HG03159 (cell line): ENCODE measurements around the gene MAML2.

Experiments used
- ATAC-seq: cut with Tn5 transposase; IDR thresholded peaks from one replicate; pipeline ENCODE4 v1.9.1; 2021; ENCODE audit warnings: mild to moderate bottlenecking, moderate library complexity; ENCODE audit not compliant: unreplicated experiment

Gene MAML2

GRCh38 chr11:96162816-96163499 is 180.0 kb downstream of the MAML2 start:
- ATAC-seq, result no peak

GRCh38 chr11:96161307-96162089 is 181.5 kb downstream of the MAML2 start:
- no peak for ATAC-seq

GRCh38 chr11:96160732-96161306 is 182.2 kb downstream of the MAML2 start:
- no peak for ATAC-seq

DNA sequence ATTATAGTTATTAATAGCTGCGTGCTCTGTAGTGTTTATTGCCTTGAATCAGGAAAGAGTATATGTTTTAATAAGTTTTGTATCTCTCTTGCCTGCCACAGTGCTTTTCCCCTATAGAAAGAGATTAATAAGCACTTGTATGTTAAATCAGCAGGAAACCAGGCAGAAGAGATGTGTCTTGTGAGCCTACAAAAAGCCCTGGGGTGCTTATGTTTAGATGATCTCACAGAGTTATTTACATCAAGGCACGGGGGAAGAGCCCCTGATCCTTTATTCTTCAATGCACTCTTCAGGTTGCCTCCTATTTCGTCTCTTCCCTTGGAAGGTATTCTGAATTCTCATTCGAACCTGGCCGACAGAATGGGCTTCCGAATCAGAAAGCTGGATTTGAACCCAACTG is 183.0 kb downstream of the MAML2 start:
- ATAC-seq, result no peak

GRCh38 chr11:96158126-96158525 is 184.9 kb downstream of the MAML2 start:
- no peak for ATAC-seq

DNA sequence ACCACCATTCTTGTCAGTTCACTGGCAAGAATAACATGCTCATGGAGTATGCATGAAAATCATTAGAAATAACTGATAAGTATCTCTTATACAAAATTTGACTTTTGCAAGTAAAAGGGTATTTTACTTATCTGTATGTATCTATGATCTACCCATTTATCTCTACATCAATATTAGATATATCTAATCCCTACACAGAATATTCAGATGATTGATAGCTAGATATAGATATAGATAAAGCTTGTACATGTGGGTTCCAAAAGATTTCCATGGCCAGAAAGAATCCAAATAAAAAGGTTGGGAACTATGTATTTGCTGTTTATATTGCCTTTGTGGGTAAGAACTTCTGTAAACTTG is 185.5 kb downstream of the MAML2 start:
- no peak for ATAC-seq

DNA sequence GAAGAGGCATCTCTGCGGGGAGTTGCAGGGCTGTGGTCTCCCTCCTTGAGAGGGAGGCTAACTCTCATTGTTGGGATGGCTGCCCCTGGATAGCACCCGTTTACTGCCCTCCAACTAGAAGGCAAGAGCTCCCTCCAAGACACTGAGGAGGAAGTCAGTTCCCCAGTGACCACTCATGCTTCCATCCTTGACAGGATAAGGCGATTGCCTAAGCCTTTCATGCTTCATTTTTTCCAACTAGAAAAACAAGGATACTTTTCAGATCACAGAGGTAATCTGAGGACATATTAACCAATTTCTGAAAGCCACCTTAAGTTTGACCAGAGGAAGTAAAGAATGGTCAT is 186.6 kb downstream of the MAML2 start:
- no peak for ATAC-seq

- ATAC-seq, result peak; percentile 55
These were observed 187.2 kb downstream of the MAML2 start for GRCh38 chr11:96155627-96156378.

DNA sequence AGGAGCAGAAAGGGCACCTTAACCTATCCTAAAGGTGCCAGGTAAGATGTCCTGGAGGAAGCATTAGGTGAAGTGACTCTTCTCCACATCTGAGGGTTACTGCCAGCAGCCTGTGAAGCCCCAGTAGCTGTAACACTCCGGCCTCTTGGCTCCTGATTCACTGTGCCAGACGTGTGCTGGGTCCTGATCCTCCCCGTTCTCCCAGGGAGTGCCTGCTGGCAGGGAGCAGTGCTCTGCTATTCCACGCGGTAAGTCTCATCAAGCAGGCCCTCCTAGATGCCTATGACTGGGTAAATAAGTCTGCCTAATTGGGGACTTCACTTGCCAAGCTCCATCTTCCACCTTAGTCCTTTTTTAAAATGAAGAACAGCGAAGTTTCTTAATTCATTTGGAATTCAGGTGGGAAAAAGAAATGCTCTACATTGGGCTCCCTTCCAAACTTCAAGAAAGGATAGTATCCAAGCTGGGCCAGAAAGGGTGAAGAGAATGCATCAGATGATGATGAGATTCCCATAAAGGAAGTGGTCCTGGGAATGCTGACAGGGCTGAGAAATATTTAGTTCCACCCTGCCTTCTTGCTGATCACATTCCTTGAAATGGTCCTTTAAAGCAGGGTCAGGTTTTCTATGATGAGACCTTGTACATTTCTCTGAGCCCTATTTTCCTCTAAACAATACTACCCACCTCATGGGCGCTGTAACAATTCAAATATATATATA is 188.0 kb downstream of the MAML2 start:
- no peak for ATAC-seq

- ATAC-seq, result no peak
These were observed 190.4 kb downstream of the MAML2 start for GRCh38 chr11:96152623-96153022.

GRCh38 chr11:96151501-96151900 is 191.5 kb downstream of the MAML2 start:
- ATAC-seq, result no peak

- ATAC-seq, result no peak
These were observed 192.4 kb downstream of the MAML2 start for GRCh38 chr11:96150609-96151008.

DNA sequence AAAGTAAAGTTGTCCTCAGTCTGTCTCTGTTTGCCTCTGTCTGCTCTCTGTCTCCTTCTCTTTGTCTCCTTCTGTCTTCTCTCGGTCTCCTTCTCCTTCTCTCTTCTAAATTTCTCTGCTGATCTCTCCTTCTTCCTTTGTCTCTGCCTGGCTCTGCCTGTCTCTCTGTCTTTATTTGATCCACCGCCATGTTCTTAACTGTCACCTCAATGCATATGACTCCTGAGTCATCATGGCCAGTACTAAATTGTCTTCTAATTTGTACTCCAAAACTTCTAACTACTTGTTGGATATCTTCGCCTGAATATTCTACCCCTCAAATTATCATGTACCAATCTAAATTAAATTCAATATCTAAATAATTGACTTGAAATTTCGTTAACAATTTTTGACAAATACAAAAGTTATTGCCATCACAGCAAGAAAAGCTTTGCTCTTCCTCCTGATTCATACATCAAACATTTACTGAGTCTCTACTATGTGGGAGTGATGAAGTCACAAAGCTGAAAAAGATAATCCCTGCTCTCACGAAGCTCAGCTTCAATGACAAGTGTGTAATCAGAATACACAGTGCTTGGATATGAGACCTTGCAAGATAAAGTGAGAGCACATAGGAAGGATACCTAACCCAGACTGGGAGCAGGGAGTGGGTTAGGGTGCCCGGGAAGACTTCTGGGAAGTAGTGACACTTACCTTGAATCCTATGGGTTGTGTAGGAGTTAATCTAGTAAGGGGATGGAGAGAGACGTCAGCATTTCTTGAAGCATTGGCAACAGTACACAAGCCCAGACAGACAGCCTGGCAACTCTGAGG is 193.0 kb downstream of the MAML2 start:
- ATAC-seq, result no peak

- ATAC-seq, result no peak
These were observed 195.0 kb downstream of the MAML2 start for GRCh38 chr11:96147906-96148486.

GRCh38 chr11:96147186-96147585 is 195.8 kb downstream of the MAML2 start:
- no peak for ATAC-seq

- no peak for ATAC-seq
These were observed 196.2 kb downstream of the MAML2 start for GRCh38 chr11:96146765-96147164.

GRCh38 chr11:96145163-96145585 is 197.8 kb downstream of the MAML2 start:
- no peak for ATAC-seq

- ATAC-seq, result no peak
These were observed 198.4 kb downstream of the MAML2 start for GRCh38 chr11:96144553-96144952.

GRCh38 chr11:96143041-96143521 is 199.9 kb downstream of the MAML2 start:
- ATAC-seq, result no peak

- ATAC-seq, result no peak
These were observed 201.4 kb downstream of the MAML2 start for GRCh38 chr11:96141626-96142025.
